Gastroesophageal sphincter (tissue), 4 donors: ENCODE data around the gene ZNF19. TPM values are rescaled to one million over a fixed set of nuclear protein-coding genes. Genes with fewer than 3 reads are reported as not detected.

Source experiments
- ATAC-seq: fragments of 150-250 bp; one replicate; pipeline ENCODE4 v1.9.1; 2016; ENCODE audit warnings: mild to moderate bottlenecking, moderate library complexity
- H3K27ac ChIP-seq, 4 donors: fragments of 200-600 bp; sonication (generic) in 3 of 4; 1 replicate in 3 of 4; 2 replicates in 1 of 4; pipeline ENCODE4 v1.5.1; 2016 to 2019
- H3K27me3 ChIP-seq: fragments of 200-600 bp; sonication (generic); one replicate; pipeline ENCODE4 v1.5.1; 2019
- H3K36me3 ChIP-seq, 2 donors: fragments of 200-600 bp; sonication (generic); one replicate each; pipeline ENCODE4 v1.5.1; 2019; ENCODE audit warnings: control low read depth in 1 of 2
- H3K4me1 ChIP-seq, 3 donors: fragments of 200-600 bp; sonication (generic); 1 replicate in 2 of 3; 2 replicates in 1 of 3; pipeline ENCODE4 v1.5.1; 2016 to 2019; ENCODE audit warnings: control low read depth in 2 of 3
- H3K4me3 ChIP-seq, 2 donors: fragments of 200-600 bp; sonication (generic); one replicate each; pipeline ENCODE4 v1.5.1; 2019; ENCODE audit warnings: mild to moderate bottlenecking in 1 of 2, moderate library complexity in 1 of 2
- H3K9me3 ChIP-seq, 3 donors: fragments of 200-600 bp; sonication (generic); one replicate each; pipeline ENCODE4 v1.5.1; 2017 to 2019; ENCODE audit warnings: control low read depth in 2 of 3
- CTCF ChIP-seq, 4 experiments: fragments of 200-600 bp in 2 of 4; fragments of 450-650 bp in 2 of 4; sonication (generic) in 1 of 4; IDR thresholded peaks; one replicate each; pipeline ENCODE4 v1.5.1; 2017 to 2019; ENCODE audit warnings: antibody characterized with exemption in 4 of 4, mild to moderate bottlenecking in 2 of 4, moderate library complexity in 2 of 4
- EP300 ChIP-seq: sonication (generic); formaldehyde crosslinking; IDR thresholded peaks from one replicate; pipeline ENCODE4 v1.6.1; 2017; ENCODE audit warnings: antibody characterized with exemption, mild to moderate bottlenecking
- POLR2A ChIP-seq, 2 donors: fragments of 450-650 bp; IDR thresholded peaks; one replicate each; pipeline ENCODE4 v1.6.1; 2017; ENCODE audit warnings: antibody characterized with exemption in 2 of 2, mild to moderate bottlenecking in 2 of 2, moderate library complexity in 1 of 2
- POLR2AphosphoS5 ChIP-seq: sonication (generic); formaldehyde crosslinking; IDR thresholded peaks from one replicate; pipeline ENCODE4 v1.6.1; 2017; ENCODE audit warnings: antibody characterized with exemption
- WGBS, 2 donors: methylation state at CpG; one replicate each; pipeline ENCODE4 v1.1.5; 2018; ENCODE audit warnings: low coverage in 1 of 2; 5-methylcytosine and 5-hydroxymethylcytosine counted together
- total RNA-seq, 4 donors: library from RNA; depleted of rRNA; stranded (reverse); fragments of >200 nt; gene quantifications; one replicate each; pipeline ENCODE4 v1.1.0, GENCODE V29; 2016

Gene ZNF19
- total RNA-seq, 4 donors from 2014 or later: 2.2 to 7.6 (median 4.2) TPM

DNA sequence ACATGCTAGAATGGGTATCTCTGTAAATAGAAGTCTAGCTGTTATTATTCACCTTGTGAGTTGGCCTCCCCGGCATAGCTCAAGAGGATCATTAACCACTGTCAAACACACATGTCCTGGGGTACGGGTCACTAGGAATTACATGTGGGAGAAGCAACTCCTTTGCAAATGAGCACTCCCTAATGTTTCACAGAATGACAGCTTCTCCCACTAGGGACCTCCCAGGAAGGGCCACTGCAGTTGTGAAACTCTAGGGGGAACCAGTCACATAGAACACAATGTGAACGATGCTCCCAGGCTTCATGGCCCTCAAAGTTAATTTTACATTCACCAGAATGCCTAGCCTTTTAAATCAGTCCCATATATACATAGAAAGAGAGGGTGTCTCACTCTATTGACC is 12.4 kb upstream of the ZNF19 start:
- peaks cover 3% of the 10 kb centered on the region for H3K27me3 ChIP-seq
- no peaks in the 10 kb centered on the region for H3K4me1 ChIP-seq
- no peak overlapping the region for H3K4me3 ChIP-seq
- 37 to 59% methylated on average over 2 to 3 of the region's 3 CpGs for WGBS, 2 donors
- H3K9me3 ChIP-seq: no peaks in the 10 kb centered on the region
- TF ChIP-seq POLR2AphosphoS5 (no peak), POLR2A (IDR thresholded peaks at IDR 0.05) (no peak), CTCF (IDR thresholded peaks at IDR 0.05) (no peak), EP300 (no peak)
- no peak overlapping the region for H3K27ac ChIP-seq
- ATAC-seq: no peak
- H3K36me3 ChIP-seq: no peaks in the 10 kb centered on the region

DNA sequence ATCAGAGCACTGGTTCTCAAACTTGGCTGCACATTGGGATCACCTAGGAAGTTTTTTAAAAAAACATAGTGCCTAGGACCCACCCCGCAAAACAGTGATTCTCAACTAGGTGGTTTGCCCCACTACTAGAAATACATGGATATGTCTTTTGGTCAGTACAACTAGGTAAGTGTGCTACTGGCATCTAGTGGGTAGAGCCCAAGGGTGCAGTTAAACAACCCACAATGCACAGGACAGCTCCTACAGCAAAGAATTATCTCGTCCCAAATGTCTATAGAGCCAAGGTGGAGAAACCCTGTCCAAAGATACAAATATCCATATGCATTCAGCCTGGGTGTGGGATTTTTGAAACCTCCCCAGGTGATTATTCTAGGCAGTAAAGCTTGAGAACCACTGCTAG is 11.8 kb upstream of the ZNF19 start:
- no peak overlapping the region for H3K27ac ChIP-seq
- TF ChIP-seq POLR2AphosphoS5 (no peak), CTCF (IDR thresholded peaks at IDR 0.05) (no peak), EP300 (no peak), POLR2A (IDR thresholded peaks at IDR 0.05) (no peak)
- no peak for ATAC-seq
- WGBS, 2 donors: 75 to 100% methylated on average over 1 to 2 of the region's 2 CpGs
- H3K9me3 ChIP-seq: no peaks in the 10 kb centered on the region
- H3K36me3 ChIP-seq: no peaks in the 10 kb centered on the region
- peaks cover 3% of the 10 kb centered on the region for H3K27me3 ChIP-seq
- no peaks in the 10 kb centered on the region for H3K4me1 ChIP-seq
- no peak overlapping the region for H3K4me3 ChIP-seq

- no peak for TF ChIP-seq POLR2AphosphoS5
- TF ChIP-seq POLR2A (IDR thresholded peaks at IDR 0.05): no peak
- TF ChIP-seq CTCF (IDR thresholded peaks at IDR 0.05): peak; percentile 44 to 74 (median 68)
- TF ChIP-seq EP300: no peak
- WGBS, 2 donors: 0% methylated on average over 1 to 3 of the region's 3 CpGs
- Histone ChIP-seq H3K9me3 (no peaks in the 10 kb centered on the region), H3K27me3 (peaks cover 3% of the 10 kb centered on the region), H3K4me3 (no peak overlapping the region), H3K36me3 (no peaks in the 10 kb centered on the region), H3K27ac (no peak overlapping the region), H3K4me1 (no peaks in the 10 kb centered on the region)
- peak; percentile 41 for ATAC-seq
Measured at GRCh38 chr16:71499775-71500364, 10.7 kb upstream of the ZNF19 start.

GRCh38 chr16:71498031-71498430 is 8.9 kb upstream of the ZNF19 start:
- Histone ChIP-seq H3K9me3 (no peaks in the 10 kb centered on the region), H3K4me1 (no peaks in the 10 kb centered on the region), H3K4me3 (no peak overlapping the region), H3K27ac (no peak overlapping the region), H3K36me3 (no peaks in the 10 kb centered on the region), H3K27me3 (no peaks in the 10 kb centered on the region)
- WGBS, 2 donors: 80% methylated on average over 2 of the region's 3 CpGs; no CpG with 5 or more reads in 1 of the 2 donors
- TF ChIP-seq POLR2A (IDR thresholded peaks at IDR 0.05) (no peak), CTCF (IDR thresholded peaks at IDR 0.05) (no peak), EP300 (no peak), POLR2AphosphoS5 (no peak)
- no peak for ATAC-seq

GRCh38 chr16:71493213-71493612 is 4.1 kb upstream of the ZNF19 start:
- no peaks in the 10 kb centered on the region for H3K27me3 ChIP-seq
- no peaks in the 10 kb centered on the region for H3K36me3 ChIP-seq
- H3K27ac ChIP-seq: no peak overlapping the region
- no peak for TF ChIP-seq POLR2AphosphoS5
- no peak for TF ChIP-seq EP300
- TF ChIP-seq CTCF (IDR thresholded peaks at IDR 0.05): no peak
- no peak for TF ChIP-seq POLR2A (IDR thresholded peaks at IDR 0.05)
- H3K4me3 ChIP-seq: no peak overlapping the region
- 58 to 60% methylated on average over 2 to 3 of the region's 3 CpGs for WGBS, 2 donors
- no peak for ATAC-seq
- no peaks in the 10 kb centered on the region for H3K4me1 ChIP-seq
- H3K9me3 ChIP-seq: no peaks in the 10 kb centered on the region
